ENCODE data around the gene KMO.

The KMO gene

DNA sequence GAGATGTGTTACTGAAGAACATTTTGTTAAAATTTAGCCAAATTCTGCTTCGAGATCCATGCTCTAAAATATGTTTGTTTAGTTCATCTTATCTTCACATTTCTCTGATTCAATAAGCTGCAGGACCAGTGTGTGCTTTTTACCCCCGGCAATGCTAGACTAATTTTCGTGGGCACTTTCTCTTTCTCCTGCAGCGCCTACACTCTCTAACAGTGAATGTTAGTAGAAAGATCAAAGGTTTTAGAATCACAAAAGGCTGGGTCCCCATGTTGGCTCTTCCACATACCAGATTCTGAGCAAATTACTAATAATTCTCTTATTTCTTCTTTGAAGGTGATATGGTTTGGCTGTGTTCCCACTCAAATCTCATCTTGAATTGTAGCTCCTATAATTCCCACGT is 99.5 kb downstream of the KMO start:
- DNase-seq, result no peak

DNA sequence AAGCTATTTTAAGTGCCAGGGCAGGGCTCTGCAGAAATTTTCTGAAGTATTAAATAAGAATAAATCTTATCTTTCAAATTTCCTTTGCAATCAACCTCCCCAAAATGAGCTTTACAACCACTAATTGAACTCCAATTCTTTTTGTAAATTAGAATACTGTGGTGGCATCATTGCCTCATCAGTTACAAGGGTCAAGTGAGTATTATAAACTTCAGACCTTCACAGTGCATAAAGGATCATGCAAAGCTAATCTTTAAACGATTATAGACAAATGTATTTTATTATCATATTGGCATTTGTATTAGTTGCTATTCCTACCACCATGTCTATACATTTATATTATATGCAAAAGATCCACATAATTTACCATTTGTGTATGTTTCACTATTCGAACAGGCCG is 100.8 kb downstream of the KMO start:
- DNase-seq, result no peak

DNA sequence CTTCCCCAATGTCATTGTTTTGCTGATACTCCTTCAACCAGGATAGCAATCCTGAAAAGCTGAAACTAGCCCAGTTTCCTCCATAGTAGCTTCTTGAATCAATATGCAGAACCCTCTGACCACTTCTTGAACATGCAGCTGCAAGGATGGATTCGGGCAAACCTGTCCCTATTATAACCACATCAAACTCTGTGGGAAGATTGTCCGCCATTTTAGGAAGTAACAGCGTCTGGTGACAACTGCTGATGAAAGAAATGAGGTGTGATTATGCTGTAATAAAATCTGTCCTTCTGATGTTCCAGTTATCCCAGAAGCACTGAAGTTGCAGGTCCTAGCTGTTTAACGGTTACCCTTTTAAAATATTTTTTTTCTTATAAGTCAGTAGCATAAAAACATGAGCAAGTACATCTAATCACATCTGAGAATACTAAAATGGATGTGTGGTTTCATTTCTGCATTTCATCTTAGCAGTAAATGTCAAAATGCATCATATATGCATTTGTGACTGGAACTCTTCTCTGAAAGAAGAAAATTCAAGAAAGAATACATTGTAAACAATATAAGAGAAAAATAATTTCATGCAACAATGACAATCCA is 103.5 kb downstream of the KMO start:
- DNase-seq, result no peak

DNA sequence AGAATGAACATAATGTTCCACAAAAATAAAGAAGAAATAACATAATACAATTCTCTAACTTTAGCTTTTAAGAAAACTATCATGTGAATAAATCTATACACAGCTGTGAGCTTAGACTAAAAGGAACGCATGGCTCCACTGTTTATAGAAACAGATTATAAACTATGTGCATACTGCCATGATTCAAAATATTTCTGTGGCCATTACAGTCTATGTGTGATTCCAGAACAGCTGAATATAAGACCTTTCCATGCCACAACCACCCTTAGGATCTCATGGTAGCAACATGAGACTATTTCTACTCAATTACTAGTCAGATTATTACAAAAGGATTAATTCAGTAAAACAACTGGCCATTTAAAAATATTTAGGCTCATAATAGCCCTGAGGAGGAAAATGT is 104.1 kb downstream of the KMO start:
- DNase-seq, result no peak

DNA sequence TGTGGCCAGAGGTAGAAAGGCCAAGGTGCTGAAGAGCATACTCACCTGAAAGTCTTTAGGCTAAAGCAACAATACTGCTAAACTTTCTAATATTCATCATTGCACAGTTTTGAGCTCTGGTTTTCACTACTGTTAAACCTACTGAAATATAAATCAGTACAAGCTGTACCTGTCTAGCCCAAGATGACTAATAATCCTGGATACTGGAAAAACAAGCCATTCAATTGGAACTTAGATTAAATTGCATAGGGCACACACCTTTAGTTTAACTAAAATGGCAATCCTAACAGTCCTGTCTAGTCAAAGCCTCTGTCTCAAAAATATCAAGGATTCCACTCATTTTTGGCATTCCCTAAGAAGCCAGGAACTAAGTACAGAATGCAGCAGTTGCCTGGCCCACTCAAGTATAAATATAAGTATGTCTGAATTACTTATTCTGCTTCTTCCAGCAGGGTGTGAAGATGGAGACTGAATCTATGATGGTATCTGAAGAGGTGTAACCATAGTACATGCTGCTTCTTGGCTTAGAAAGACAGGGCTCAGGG is 104.9 kb downstream of the KMO start:
- DNase-seq, result no peak

DNA sequence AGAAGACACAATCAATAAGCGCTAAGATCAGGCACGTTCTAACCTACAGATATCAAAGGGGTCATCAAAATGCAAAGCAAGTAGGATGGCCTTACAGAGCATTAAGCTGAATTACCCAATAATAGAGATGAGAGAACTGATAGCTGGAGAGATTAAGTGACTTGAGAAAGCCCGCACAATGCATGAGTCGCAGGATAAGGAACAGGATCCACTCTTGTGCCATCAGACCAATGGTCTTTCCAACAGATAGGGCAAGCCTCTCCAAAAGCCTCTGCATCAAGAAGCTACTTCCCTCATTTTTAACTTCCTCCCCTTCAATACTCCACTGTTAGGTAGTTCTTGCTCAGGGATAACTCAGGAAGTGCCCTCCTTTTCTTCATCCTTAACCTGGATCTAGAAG is 105.4 kb downstream of the KMO start:
- no peak for DNase-seq

DNA sequence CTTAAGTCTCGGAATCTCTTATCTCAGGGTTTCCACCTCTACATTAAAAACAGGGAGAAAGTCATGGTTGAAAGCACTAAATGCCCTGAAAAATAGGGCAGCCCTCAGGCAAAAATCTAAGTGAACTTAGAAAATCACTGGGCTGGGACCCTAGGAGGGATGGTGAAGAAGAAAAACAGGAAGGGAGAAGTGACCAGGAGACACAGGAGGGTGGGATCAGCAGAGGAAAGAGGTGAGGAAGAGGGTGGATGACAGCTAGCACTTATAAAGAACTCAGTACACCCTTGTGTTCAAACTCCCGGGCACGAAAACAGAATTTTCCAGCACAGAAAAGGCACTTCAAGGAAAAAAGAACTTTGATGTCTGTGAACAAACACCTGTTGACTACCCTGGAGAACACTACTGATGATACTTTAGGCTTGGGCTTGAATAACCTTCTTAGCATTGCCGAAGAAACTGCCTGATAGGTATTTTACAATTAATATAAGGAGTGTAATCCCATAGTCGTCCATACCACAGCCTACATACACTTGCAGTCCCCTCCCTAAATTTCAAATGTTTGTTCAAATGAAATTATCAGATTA is 106.0 kb downstream of the KMO start:
- DNase-seq, result no peak

DNA sequence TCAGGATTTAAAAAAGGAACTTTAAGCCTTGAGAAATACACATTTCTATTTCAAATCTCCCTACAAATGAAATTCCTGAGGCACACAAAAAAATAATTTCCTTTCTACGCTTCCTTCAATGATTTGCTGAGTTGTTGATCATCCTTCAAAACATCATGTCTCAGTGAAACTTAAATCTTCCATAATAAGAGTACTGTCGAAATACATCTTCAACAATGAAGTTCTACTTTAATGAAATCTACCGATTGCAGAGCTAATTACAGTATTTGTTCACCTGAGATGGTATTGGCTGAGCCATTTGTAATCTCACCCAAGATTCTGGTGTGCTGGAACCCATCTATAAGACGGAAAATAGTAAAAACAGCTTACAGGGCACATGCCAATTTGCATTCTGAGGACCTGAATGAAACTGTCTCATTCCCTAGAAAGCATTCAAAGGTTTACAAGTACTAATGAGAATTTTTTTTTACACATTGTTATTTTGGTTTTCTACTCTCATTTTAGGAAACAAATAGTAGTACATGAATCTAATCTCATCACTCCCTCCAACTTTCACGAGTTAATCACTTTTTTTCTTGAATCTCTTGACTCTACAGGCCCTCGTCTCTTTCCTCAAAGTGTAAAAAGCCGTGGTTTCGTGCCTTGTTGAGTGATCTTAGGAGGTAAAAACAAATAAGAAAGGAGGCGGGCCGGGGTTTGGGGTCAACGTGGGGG is 106.9 kb downstream of the KMO start:
- peak; percentile 36 for DNase-seq

DNA sequence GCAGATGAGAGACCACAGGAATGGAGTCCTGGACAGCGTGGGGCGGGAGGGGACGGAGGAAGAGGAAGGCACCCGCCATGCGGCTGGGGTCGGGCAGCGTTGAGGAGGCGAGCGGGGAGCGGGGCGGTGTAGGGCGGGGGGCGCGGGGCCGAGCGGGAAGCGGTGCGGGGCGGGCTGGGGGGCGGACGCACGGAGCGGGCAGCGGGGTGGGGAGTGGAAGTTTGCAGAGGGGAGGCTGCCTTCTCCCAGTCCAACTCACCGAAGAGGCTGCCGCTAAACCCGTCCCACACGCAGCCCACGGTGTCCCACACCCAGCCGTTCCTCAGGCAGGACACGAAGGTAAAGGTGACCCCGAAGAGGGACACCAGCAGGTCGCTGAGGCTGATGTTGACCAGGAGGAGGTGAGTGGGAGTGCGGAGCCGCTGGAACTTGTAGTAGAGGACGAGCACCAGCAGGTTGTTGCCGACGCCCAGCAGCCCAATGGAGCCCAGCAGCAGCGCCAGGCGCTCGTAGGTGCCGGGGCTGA is 107.5 kb downstream of the KMO start:
- peak; percentile 84 for DNase-seq

DNA sequence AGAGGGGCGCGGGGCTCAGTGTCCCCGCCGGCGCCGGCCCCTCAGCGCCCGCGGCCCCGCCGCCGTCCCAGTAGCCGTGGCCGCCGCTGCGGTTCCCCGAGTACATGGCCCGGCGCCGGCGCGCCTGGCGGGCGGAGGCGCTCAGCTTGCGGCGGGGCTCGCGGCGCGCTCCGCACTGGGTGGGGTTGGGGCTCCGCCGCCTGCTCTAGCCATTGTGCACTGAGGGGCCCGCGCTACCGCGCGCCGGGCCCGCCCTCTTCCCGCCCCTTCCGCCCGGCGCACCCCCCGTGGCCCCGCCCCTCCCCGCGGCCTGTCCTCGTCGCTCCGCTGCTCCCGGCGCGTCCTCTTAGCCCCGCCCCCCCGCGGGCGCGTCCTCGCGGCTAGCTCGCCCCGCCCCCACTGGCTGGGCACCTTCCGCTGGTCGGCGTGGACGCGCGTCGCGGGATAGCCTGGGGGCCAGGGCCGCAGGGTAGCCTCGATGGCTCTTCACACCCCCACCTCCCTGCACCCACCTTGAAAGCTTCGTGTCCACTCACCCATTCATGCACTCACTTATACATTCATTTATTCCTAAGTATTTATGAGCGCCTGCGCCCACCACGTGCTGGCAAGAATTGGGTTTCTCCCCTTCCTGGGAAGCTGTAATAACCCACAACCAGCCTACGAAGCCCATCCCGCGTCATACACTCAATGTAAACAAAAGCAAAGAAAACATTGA is 108.1 kb downstream of the KMO start, which contains the start of the genes CHML and OPN3:
Gene CHML (minus strand): TSS at position 221 of the 718 bp plus-strand sequence. CDS start 4,603 bp downstream, outside the sequence.
Gene OPN3 (minus strand): TSS at position 221 of the 718 bp plus-strand sequence. CDS start 115 bp downstream, at position 106.
- DNase-seq, result peak; percentile 97

DNA sequence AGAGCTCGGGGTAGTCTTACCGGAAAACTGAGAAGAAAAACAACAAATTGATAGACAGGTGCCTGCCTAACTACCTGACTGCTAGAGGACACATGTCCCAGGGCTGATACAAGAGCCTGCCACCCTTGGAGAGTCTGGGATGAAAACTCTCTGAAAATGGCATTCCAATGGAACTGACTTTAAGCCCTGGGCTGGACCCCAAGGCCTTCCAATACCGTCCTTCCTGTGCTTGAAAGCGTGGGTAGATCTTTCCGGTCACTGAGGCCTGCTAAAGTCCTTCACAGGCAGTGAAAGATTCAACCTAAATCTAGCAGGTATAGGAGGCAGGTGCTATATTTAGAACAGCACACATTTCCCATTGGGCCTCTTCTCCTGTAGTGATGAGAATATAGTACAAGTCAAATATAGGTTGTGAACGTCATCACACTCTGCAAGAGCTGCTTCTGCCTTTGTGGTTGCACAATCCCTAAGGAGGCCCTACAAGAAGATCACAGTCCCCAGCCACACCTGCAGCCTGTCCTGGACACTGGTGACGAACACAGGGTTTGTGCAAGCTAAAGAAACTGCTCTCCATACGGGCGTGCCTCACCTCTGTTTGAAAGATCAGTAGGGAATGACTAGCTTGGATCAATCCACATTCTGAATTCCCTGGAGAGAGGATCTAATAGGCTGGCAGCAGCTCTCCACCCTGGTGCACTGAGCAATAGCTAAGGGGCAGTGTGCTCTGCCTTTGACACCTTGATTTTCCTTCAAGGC is 108.9 kb downstream of the KMO start:
- peak; percentile 68 for DNase-seq

DNA sequence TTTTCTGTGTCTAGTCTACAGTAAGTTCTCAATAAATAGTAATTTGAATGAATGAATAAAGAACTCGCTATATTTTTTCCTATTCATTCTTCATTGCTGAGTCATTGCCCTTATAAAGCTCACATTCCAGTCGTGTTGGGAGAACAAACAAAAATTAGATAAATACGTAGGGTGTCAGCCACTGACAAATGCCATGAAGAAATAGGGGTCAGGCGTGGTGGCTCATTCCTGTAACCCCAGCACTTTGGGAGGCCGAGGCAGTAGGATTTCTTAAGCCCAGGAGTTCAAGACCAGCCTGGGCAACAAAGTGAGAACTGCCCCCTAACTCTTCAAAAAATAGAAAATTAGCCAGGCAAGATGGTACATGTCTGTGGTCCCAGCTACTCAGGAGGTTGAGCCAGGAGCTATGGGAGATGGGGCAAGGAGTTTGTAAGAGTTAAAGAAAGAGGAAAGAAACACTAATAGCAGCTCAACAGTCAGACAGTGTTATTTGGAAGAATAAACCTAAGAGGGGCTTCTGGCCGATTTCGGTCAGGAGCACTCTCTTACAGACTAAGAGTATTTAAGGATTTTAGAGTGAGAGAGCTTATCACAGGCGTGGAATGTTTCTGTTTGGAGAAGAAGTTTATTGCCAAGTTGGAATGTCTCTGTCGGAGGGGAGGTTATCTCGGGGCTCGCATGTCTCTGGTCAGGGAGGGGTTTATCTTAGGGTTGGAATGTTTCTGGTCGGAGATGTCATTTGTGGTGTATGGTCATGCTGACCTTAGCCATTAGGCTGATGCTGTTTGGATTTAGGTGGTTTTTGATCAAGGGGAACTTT is 109.8 kb downstream of the KMO start:
- DNase-seq, result peak; percentile 45

DNA sequence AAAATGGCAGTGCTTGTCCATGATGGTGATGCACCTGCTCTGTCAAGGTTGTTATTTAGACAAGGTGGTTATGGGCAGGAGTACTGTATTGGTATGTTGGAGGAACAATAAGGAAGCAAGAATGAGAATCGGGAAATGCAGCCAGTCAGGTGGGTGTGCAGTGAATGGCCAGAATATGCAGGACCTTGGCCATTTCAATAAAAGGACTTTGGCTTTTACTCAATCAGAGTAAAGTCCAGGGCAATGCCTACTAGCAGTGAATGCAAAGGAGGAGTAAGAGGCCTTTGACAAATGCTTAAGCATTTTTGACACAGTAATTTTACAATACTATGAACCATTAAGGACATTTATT is 110.4 kb downstream of the KMO start:
- no peak for DNase-seq

DNA sequence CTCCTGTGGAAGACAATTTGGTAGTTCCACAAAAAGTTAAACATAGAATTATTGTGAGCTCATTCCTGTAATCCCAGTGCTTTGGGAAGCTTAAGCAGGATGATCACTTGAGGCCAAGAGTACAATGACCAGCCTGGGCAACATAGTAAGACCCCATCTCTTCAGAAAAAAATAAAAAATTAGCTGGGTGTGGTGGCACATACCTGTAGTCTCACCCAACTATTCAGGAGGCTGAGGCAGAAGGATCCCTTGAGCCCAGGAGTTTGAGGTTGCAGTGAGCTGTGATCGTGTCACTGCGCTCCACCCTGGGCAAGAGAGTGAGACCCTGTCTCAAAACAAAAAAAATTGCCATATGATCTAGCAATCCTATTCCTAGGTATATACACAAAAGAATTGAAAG is 112.1 kb downstream of the KMO start:
- no peak for DNase-seq

DNA sequence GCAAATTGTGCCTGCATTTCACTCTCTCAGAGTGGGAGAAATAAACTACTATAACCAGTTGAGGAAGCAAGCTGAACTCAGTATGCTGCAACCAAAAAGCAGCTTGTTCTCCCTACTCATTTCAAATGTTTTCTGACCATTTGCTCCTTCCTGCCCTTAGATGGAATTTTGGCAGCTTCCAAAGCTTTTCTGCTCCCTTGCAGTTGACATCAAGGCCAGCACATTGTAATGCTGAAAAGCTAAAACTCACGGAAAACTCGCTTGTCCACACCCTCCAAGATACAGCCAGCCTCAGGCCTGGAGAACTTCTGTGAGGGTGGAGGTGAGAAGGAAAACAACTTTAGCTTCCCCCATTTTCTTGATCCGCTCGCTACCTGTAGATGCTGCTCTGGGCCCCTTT is 113.0 kb downstream of the KMO start:
- DNase-seq, result no peak

Measured in DMS53 (cell line).